T-cell (primary cell): ENCODE results near the gene EMP1. TPM values are rescaled to one million over a fixed set of nuclear protein-coding genes. Genes with fewer than 3 reads are reported as not detected.

Experiments used
- ATAC-seq, 4 experiments: fragments of 200-7000 bp in 3 of 4; fragments of 150-1000 bp in 1 of 4; cut with Tn5 transposase; replicated peaks in 1 of 4; 1 replicate in 3 of 4; 2 replicates in 1 of 4; pipeline ENCODE4 v1.10.0; 2021; ENCODE audit warnings: moderate library complexity in 3 of 4, mild to moderate bottlenecking in 2 of 4, moderate number of reproducible peaks in 1 of 4
- CTCF ChIA-PET, 2 donors: fragments of 300-600 bp; sonication (Branson Sonifier 250); formaldehyde crosslinking; loops; one replicate each; lab custom pipeline; 2022; ENCODE audit warnings: antibody characterized with exemption in 2 of 2; lab: Charles Lee
- POLR2A ChIA-PET, 2 donors: fragments of 300-600 bp; sonication (Branson Sonifier 250); formaldehyde crosslinking; loops; one replicate each; lab custom pipeline; 2022; ENCODE audit warnings: antibody characterized with exemption in 2 of 2; lab: Charles Lee
- DNase-seq, 35 experiments: peaks; one replicate each; pipeline versions ENCODE4 v3.0.0 to v3.0.0-alpha.2; 2013 to 2023
- H3K27ac ChIP-seq: one replicate; pipeline ENCODE4 v1.5.1; 2013; ENCODE audit warnings: low read length
- H3K27me3 ChIP-seq, 2 experiments: replicated peaks in 1 of 2; 1 replicate in 1 of 2; 2 replicates in 1 of 2; pipeline versions ENCODE4 v1.6.1 to v1.7.0; 2013; ENCODE audit warnings: low read length in 1 of 2, mixed read lengths in 1 of 2; ENCODE audit not compliant: control insufficient read depth in 2 of 2, insufficient read depth in 2 of 2; ENCODE audit errors: extremely low read depth in 1 of 2
- H3K36me3 ChIP-seq, 2 donors: 1 replicate in 1 of 2; 2 replicates in 1 of 2; pipeline versions ENCODE4 v1.6.1 to v1.7.0; 2013; ENCODE audit warnings: low read length in 1 of 2; ENCODE audit not compliant: control insufficient read depth in 2 of 2, insufficient read depth in 1 of 2; ENCODE audit errors: extremely low read depth in 1 of 2
- H3K4me1 ChIP-seq, 2 experiments: 1 replicate in 1 of 2; 2 replicates in 1 of 2; pipeline versions ENCODE4 v1.6.1 to v1.7.0; 2013; ENCODE audit warnings: low read length in 2 of 2, mixed read lengths in 1 of 2; ENCODE audit not compliant: insufficient read depth in 2 of 2, control insufficient read depth in 1 of 2; ENCODE audit errors: extremely low read depth in 1 of 2
- H3K4me3 ChIP-seq, 2 donors: 1 replicate in 1 of 2; 2 replicates in 1 of 2; pipeline versions ENCODE4 v1.5.1 to v1.7.0; 2013; ENCODE audit warnings: mild to moderate bottlenecking in 2 of 2, low read length in 1 of 2, moderate library complexity in 1 of 2; ENCODE audit not compliant: control insufficient read depth in 1 of 2; ENCODE audit errors: extremely low read depth in 1 of 2
- H3K9me3 ChIP-seq: 2 replicates; pipeline ENCODE4 v1.7.0; 2013
- H3K27ac Mint-ChIP-seq, 2 donors: one replicate each; pipeline ENCODE4 v1.8.0; 2020 to 2021; ENCODE audit warnings: mild to moderate bottlenecking in 2 of 2, mixed read lengths in 2 of 2
- H3K27me3 Mint-ChIP-seq, 2 donors: one replicate each; pipeline ENCODE4 v1.8.0; 2021 to 2022; ENCODE audit warnings: mixed read lengths in 2 of 2
- H3K36me3 Mint-ChIP-seq: one replicate; pipeline ENCODE4 v1.8.0; 2021; ENCODE audit warnings: mixed read lengths
- H3K4me1 Mint-ChIP-seq, 3 donors: one replicate each; pipeline ENCODE4 v1.8.0; 2020 to 2022; ENCODE audit warnings: mixed read lengths in 3 of 3, mild to moderate bottlenecking in 1 of 3
- H3K4me3 Mint-ChIP-seq, 3 donors: one replicate each; pipeline ENCODE4 v1.8.0; 2020 to 2022; ENCODE audit warnings: mild to moderate bottlenecking in 3 of 3, mixed read lengths in 3 of 3, moderate library complexity in 3 of 3
- H3K9me3 Mint-ChIP-seq, 3 donors: one replicate each; pipeline ENCODE4 v1.8.0; 2020 to 2022; ENCODE audit warnings: mixed read lengths in 3 of 3
- WGBS: methylation state at CpG from one replicate; pipeline ENCODE4 v1.1.5; 2013; ENCODE audit warnings: missing lambda C conversion rate; ENCODE audit not compliant: insufficient coverage; 5-methylcytosine and 5-hydroxymethylcytosine counted together
- total RNA-seq, 35 experiments: library from RNA in 6 of 35; stranded (reverse) in 6 of 35; fragments of 120-200 nt in 1 of 35; gene quantifications; one replicate each; pipeline versions ENCODE4 v1.2.1 to v1.2.4 and lab custom pipeline; 2013 to 2026

EMP1 gene
- total RNA-seq, 5 donors from 2014 or later (not counting 1 experiment from before 2014, with no cell fraction given) = 1.4 to 5.4 (median 2.8) TPM

DNA sequence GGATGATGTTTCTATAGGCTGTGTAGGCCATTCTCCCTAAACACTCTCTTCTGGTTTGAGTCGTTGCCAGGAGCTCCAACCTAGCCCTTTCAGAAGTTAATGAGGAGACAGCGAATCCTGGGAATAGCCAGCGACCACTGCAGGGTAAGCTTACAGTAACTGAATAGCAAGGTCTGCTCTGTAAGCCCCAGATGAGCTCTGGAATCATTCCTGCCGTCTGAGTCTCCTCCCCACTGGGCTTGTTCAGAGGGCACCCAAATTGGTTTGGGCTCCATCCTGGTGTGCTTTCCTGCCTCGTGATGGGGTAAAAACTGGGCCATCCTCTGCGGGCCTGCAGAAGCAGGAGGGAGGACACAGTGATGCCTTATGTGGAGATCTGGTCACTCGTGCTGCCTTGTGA, 43.3 kb upstream of the EMP1 start:
- Mint-ChIP-seq H3K36me3 (no peaks in the 10 kb centered on the region), H3K4me1 (no peaks in the 10 kb centered on the region), H3K27me3 (peaks cover 0 to 4% of the 10 kb centered on the region in 2 donors), H3K4me3 (no peak overlapping the region), H3K27ac (no peak overlapping the region), H3K9me3 (no peaks in the 10 kb centered on the region)
- H3K9me3 ChIP-seq = no peaks in the 10 kb centered on the region
- no peak overlapping the region for H3K4me3 ChIP-seq
- POLR2A ChIA-PET = no interaction called here
- no peaks in the 10 kb centered on the region for H3K4me1 ChIP-seq
- 83% methylated on average over 5 of the region's 7 CpGs for WGBS
- CTCF ChIA-PET = interaction anchor here in 1 of 2 donors (1.3 kb wide), 1 partner anchor 59 kb away, joined by 3 read pairs; no protein-coding TSS in a partner anchor
- no peak for DNase-seq
- ATAC-seq = no peak
- no peaks in the 10 kb centered on the region for H3K36me3 ChIP-seq
- no peak overlapping the region for H3K27ac ChIP-seq
- H3K27me3 ChIP-seq = no peaks in the 10 kb centered on the region

- no peak for DNase-seq
- Histone ChIP-seq H3K4me1 (no peaks in the 10 kb centered on the region), H3K27me3 (no peaks in the 10 kb centered on the region), H3K36me3 (no peaks in the 10 kb centered on the region), H3K9me3 (no peaks in the 10 kb centered on the region), H3K27ac (no peak overlapping the region), H3K4me3 (no peak overlapping the region)
- WGBS = no CpG with 5 or more reads among the region's 3 CpGs
- no peaks in the 10 kb centered on the region for H3K36me3 Mint-ChIP-seq
- H3K27ac Mint-ChIP-seq = no peak overlapping the region
- ChIA-PET CTCF (no interaction called here), POLR2A (no interaction called here)
- H3K4me3 Mint-ChIP-seq = no peak overlapping the region
- peaks cover 0 to 4% of the 10 kb centered on the region in 2 donors for H3K27me3 Mint-ChIP-seq
- H3K9me3 Mint-ChIP-seq = no peaks in the 10 kb centered on the region
- H3K4me1 Mint-ChIP-seq = no peaks in the 10 kb centered on the region
- ATAC-seq = no peak
Observed at GRCh38 chr12:13154027-13154538, 42.4 kb upstream of the EMP1 start.

DNA sequence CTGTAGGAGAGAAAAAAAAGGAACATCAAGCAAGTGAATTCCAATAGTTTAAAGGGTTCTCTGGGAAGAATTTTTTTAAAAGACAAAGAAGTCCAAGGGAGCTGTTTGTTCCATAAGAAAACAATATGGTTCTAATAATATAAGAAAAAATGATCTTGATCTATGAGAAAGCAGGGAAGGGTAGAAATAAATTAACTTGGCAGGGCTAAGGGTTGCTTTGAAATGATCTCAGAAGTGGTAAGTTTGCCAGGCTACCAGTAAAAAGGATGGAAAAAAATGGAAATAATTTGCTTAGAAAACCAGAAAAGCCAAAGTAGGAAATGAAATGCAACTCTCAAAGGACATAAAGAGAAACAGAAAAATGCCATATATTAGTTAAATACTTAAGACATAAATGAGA, 41.7 kb upstream of the EMP1 start:
- CTCF ChIA-PET = no interaction called here

GRCh38 chr12:13156277-13156676, 40.2 kb upstream of the EMP1 start:
- no peaks in the 10 kb centered on the region for H3K9me3 Mint-ChIP-seq
- H3K27ac ChIP-seq = no peak overlapping the region
- ChIA-PET CTCF (no interaction called here), POLR2A (no interaction called here)
- no peak overlapping the region for H3K27ac Mint-ChIP-seq
- no peak for DNase-seq
- H3K4me3 Mint-ChIP-seq = no peak overlapping the region
- H3K4me1 ChIP-seq = no peaks in the 10 kb centered on the region
- H3K27me3 Mint-ChIP-seq = peaks cover 0 to 4% of the 10 kb centered on the region in 2 donors
- H3K4me3 ChIP-seq = no peak overlapping the region
- H3K36me3 Mint-ChIP-seq = no peaks in the 10 kb centered on the region
- no peaks in the 10 kb centered on the region for H3K4me1 Mint-ChIP-seq
- H3K27me3 ChIP-seq = no peaks in the 10 kb centered on the region
- no peaks in the 10 kb centered on the region for H3K36me3 ChIP-seq
- ATAC-seq = no peak
- WGBS = no CpG with 5 or more reads among the region's 2 CpGs
- H3K9me3 ChIP-seq = no peaks in the 10 kb centered on the region

More for the DNA sequence above, 41.7 kb upstream of the EMP1 start:
- Mint-ChIP-seq H3K27ac (no peak overlapping the region), H3K4me1 (no peaks in the 10 kb centered on the region), H3K9me3 (no peaks in the 10 kb centered on the region), H3K36me3 (no peaks in the 10 kb centered on the region), H3K4me3 (no peak overlapping the region), H3K27me3 (peaks cover 0 to 4% of the 10 kb centered on the region in 2 donors)
- POLR2A ChIA-PET = no interaction called here
- H3K4me3 ChIP-seq = no peak overlapping the region
- DNase-seq = no peak
- H3K36me3 ChIP-seq = no peaks in the 10 kb centered on the region
- H3K27ac ChIP-seq = no peak overlapping the region
- no peaks in the 10 kb centered on the region for H3K4me1 ChIP-seq
- H3K9me3 ChIP-seq = no peaks in the 10 kb centered on the region
- no peak for ATAC-seq
- no peaks in the 10 kb centered on the region for H3K27me3 ChIP-seq

DNA sequence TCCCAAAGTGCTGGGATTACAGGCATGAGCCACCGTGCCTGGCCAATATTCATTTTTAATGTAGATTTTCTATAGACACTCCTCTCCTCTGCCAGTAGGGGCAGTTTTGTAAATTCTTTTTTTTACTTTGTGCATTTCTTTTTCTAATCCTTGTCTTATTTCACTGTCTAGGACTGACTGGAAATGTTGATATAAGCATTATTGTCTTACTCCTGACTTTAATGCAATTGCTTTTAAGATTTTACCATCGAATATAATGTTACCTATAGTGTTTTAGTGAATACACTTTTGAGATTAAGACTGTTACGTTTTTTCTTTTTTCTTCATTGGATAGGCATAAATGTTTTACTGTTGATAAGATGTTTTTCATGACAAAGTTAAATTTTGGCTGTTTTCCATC, 35.4 kb upstream of the EMP1 start:
- ATAC-seq (no peak), DNase-seq (no peak)
- Mint-ChIP-seq H3K36me3 (no peaks in the 10 kb centered on the region), H3K27me3 (peaks cover 0 to 4% of the 10 kb centered on the region in 2 donors), H3K4me3 (no peak overlapping the region), H3K9me3 (no peaks in the 10 kb centered on the region), H3K27ac (no peak overlapping the region), H3K4me1 (peaks cover 17 to 18% (median 17%) of the 10 kb centered on the region in 3 donors)
- Histone ChIP-seq H3K27ac (no peak overlapping the region), H3K27me3 (no peaks in the 10 kb centered on the region), H3K4me1 (peaks cover 13 to 15% of the 10 kb centered on the region in 2 experiments), H3K9me3 (no peaks in the 10 kb centered on the region), H3K4me3 (no peak overlapping the region), H3K36me3 (no peaks in the 10 kb centered on the region)
- CTCF ChIA-PET = no interaction called here
- POLR2A ChIA-PET = no interaction called here
- WGBS = no CpG with 5 or more reads among the region's 3 CpGs

GRCh38 chr12:13162904-13163303, 33.6 kb upstream of the EMP1 start:
- H3K9me3 ChIP-seq = no peaks in the 10 kb centered on the region
- no peak overlapping the region for H3K27ac ChIP-seq
- WGBS = no CpG with 5 or more reads among the region's 4 CpGs
- H3K27me3 Mint-ChIP-seq = peaks cover 0 to under 1% of the 10 kb centered on the region in 2 donors
- no peaks in the 10 kb centered on the region for H3K36me3 ChIP-seq
- no peak for ATAC-seq
- no peak for DNase-seq
- H3K4me1 ChIP-seq = peaks cover 17 to 21% of the 10 kb centered on the region in 2 experiments
- no peak overlapping the region for H3K4me3 ChIP-seq
- H3K4me1 Mint-ChIP-seq = peaks cover 23 to 25% (median 25%) of the 10 kb centered on the region in 3 donors
- H3K9me3 Mint-ChIP-seq = peaks cover 0 to 3% (median 0%) of the 10 kb centered on the region in 3 donors
- H3K27ac Mint-ChIP-seq = no peak overlapping the region
- ChIA-PET CTCF (no interaction called here), POLR2A (interaction anchor here in 1 of 2 donors (0.6 kb wide), 1 partner anchor 46 kb away, joined by 3 read pairs; no protein-coding TSS in a partner anchor)
- no peaks in the 10 kb centered on the region for H3K36me3 Mint-ChIP-seq
- H3K27me3 ChIP-seq = no peaks in the 10 kb centered on the region
- H3K4me3 Mint-ChIP-seq = no peak overlapping the region
